Measurements from ENCODE around the gene CLASRP. TPM values are rescaled to one million over a fixed set of nuclear protein-coding genes. Genes with fewer than 3 reads are reported as not detected.
"Not testable (repeated sequence)": the region's sequence is repeated elsewhere in the genome, so short reads cannot be mapped to it uniquely, and the experiment has no call there.

Gene CLASRP
- total RNA-seq, 1 experiment from 2014 or later, result 79.9 TPM

DNA sequence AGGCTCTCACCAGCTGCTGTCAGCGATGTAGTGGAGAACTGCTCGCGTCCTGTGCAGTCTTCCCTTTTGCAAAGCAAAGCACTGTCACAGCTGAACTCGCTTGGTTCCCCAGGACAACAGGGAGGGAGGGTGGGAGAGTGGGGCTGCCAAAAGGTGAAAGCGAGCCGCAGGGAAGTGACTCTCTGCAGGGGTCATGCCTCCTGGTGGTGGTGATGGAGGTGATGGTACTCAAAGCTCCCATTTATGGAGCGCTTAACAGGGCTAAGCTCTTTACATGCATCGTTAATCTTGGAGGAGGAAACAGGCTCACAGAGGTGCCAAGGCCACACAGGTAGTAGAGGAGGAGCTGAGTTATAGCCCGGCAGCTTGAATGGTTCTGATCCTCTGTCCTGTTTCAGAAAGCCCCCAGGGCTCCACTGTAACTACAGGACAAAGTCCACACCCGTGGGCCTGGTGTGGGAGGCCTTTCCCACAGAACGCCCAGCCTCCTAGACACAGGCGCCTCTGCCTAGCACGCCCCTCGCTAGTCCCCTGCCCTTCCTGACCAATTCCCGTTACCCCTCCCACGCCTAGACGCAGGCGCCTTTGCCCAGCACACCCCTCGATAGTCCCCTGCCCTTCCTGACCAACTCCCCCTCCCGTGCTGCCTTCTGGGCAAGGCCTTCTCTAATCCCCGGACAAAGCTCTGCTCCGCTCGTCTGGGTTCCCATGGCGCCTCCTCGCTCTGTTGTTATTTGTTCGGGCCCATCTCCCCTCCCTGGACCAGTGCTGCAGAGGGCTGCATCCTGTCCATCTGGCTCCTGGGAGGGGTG, 64.9 kb downstream of the CLASRP start:
- Histone ChIP-seq H3K9ac (ENCODE audit: low read length) (no peak overlapping the region), H4K20me1 (ENCODE audit: insufficient read depth) (no peaks in the 10 kb centered on the region), H3K36me3 (ENCODE audit: control insufficient read depth in 1 of 2, insufficient read depth in 2 of 2, low read length in 2 of 2) (no peaks in the 10 kb centered on the region), H3K4me1 (ENCODE audit: control insufficient read depth in 1 of 2, insufficient read depth in 2 of 2, low read length in 2 of 2) (no peaks in the 10 kb centered on the region; a peak in 1 of 4 replicates), H3K27ac (ENCODE audit: low read depth, low read length) (no peak overlapping the region), H3K79me2 (ENCODE audit: insufficient read depth, low read length) (peaks cover 90% of the 10 kb centered on the region), H3K4me2 (ENCODE audit: low read length) (no peak overlapping the region), H3K4me3 (replicated peaks in 1 of 2; ENCODE audit: low read depth in 1 of 2, low read length in 2 of 2) (no peak overlapping the region), H3K9me3 (ENCODE audit: control insufficient read depth in 1 of 2, insufficient read depth in 1 of 2, low read depth in 1 of 2, low read length in 2 of 2) (no peaks in the 10 kb centered on the region), H2AFZ (ENCODE audit: low read depth, low read length, poor library complexity, severe bottlenecking) (no peak overlapping the region), H3K9me2 (ENCODE audit: insufficient read depth) (no peaks in the 10 kb centered on the region), H3K27me3 (ENCODE audit: insufficient read depth, low read length) (no peaks in the 10 kb centered on the region)
- intact Hi-C loops (cut with micrococcal nuclease), result no loop called here
- BruUV-seq (replicated peaks), result no TSS peak
- TF ChIP-seq ZNF274 (IDR thresholded peaks at IDR 0.05; ENCODE audit: low read depth, low read length) (no peak), EGR1 (IDR thresholded peaks at IDR 0.05; ENCODE audit: low read depth) (no peak)
- ATAC-seq (no peak), DNase-seq (ENCODE audit: low read depth, low spot score) (no peak)
- POLR2A ChIA-PET, result no interaction called here
- CTCF ChIA-PET, result no interaction called here
- RAD21 ChIA-PET (ENCODE audit: low non-redundant PET in 1 of 2, low total read pairs in 2 of 2, uncharacterized antibody in 2 of 2, unreplicated experiment in 2 of 2), result no interaction called here

GRCh38 chr19:45104658-45105349, 66.0 kb downstream of the CLASRP start:
- Histone ChIP-seq H3K4me2 (ENCODE audit: low read length) (no peak overlapping the region), H3K4me3 (replicated peaks in 1 of 2; ENCODE audit: low read depth in 1 of 2, low read length in 2 of 2) (no peak overlapping the region), H3K9me3 (ENCODE audit: control insufficient read depth in 1 of 2, insufficient read depth in 1 of 2, low read depth in 1 of 2, low read length in 2 of 2) (no peaks in the 10 kb centered on the region), H3K27ac (ENCODE audit: low read depth, low read length) (no peak overlapping the region), H3K9me2 (ENCODE audit: insufficient read depth) (no peaks in the 10 kb centered on the region), H3K36me3 (ENCODE audit: control insufficient read depth in 1 of 2, insufficient read depth in 2 of 2, low read length in 2 of 2) (no peaks in the 10 kb centered on the region), H3K9ac (ENCODE audit: low read length) (no peak overlapping the region), H3K27me3 (ENCODE audit: insufficient read depth, low read length) (no peaks in the 10 kb centered on the region), H3K4me1 (ENCODE audit: control insufficient read depth in 1 of 2, insufficient read depth in 2 of 2, low read length in 2 of 2) (no peaks in the 10 kb centered on the region; a peak in 1 of 4 replicates), H4K20me1 (ENCODE audit: insufficient read depth) (0 out of 2 replicates have a peak, but pooled peaks cover 4% of the 10 kb centered on the region), H2AFZ (ENCODE audit: low read depth, low read length, poor library complexity, severe bottlenecking) (no peak overlapping the region), H3K79me2 (ENCODE audit: insufficient read depth, low read length) (peaks cover 90% of the 10 kb centered on the region)
- DNase-seq (ENCODE audit: low read depth, low spot score), result no peak
- intact Hi-C loops (cut with micrococcal nuclease), result no loop called here
- TF ChIP-seq POLR2AphosphoS5 (IDR thresholded peaks at IDR 0.05; ENCODE audit: low read depth, low read length), result no peak
- TF ChIP-seq JUND (IDR thresholded peaks at IDR 0.05), result no peak
- TF ChIP-seq, protein P1, sequence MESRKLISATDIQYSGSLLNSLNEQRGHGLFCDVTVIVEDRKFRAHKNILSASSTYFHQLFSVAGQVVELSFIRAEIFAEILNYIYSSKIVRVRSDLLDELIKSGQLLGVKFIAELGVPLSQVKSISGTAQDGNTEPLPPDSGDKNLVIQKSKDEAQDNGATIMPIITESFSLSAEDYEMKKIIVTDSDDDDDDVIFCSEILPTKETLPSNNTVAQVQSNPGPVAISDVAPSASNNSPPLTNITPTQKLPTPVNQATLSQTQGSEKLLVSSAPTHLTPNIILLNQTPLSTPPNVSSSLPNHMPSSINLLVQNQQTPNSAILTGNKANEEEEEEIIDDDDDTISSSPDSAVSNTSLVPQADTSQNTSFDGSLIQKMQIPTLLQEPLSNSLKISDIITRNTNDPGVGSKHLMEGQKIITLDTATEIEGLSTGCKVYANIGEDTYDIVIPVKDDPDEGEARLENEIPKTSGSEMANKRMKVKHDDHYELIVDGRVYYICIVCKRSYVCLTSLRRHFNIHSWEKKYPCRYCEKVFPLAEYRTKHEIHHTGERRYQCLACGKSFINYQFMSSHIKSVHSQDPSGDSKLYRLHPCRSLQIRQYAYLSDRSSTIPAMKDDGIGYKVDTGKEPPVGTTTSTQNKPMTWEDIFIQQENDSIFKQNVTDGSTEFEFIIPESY (IDR thresholded peaks at IDR 0.05; ENCODE audit: extremely low read depth, insufficient replicate concordance, low read length), result no peak
- no peak for TF ChIP-seq POLR2A (IDR thresholded peaks at IDR 0.05; ENCODE audit: borderline replicate concordance, extremely low read depth, insufficient read depth, insufficient read length)
- ChIA-PET RAD21 (ENCODE audit: low non-redundant PET in 1 of 2, low total read pairs in 2 of 2, uncharacterized antibody in 2 of 2, unreplicated experiment in 2 of 2) (no interaction called here), CTCF (no interaction called here), POLR2A (no interaction called here)
- ATAC-seq, result no peak
- no TSS peak for BruUV-seq (replicated peaks)

- CTCF ChIA-PET; H3K4me2 ChIP-seq (ENCODE audit: low read length); H4K20me1 ChIP-seq (ENCODE audit: insufficient read depth); RAD21 ChIA-PET (ENCODE audit: low non-redundant PET in 1 of 2, low total read pairs in 2 of 2, uncharacterized antibody in 2 of 2, unreplicated experiment in 2 of 2); H3K9me2 ChIP-seq (ENCODE audit: insufficient read depth); intact Hi-C loops (cut with micrococcal nuclease); H3K36me3 ChIP-seq (ENCODE audit: control insufficient read depth in 1 of 2, insufficient read depth in 2 of 2, low read length in 2 of 2); H3K4me1 ChIP-seq (ENCODE audit: control insufficient read depth in 1 of 2, insufficient read depth in 2 of 2, low read length in 2 of 2); BruUV-seq (replicated peaks); POLR2A ChIA-PET; H3K27ac ChIP-seq (ENCODE audit: low read depth, low read length); H3K27me3 ChIP-seq (ENCODE audit: insufficient read depth, low read length); H3K9me3 ChIP-seq (ENCODE audit: control insufficient read depth in 1 of 2, insufficient read depth in 1 of 2, low read depth in 1 of 2, low read length in 2 of 2); DNase-seq (ENCODE audit: low read depth, low spot score); H3K9ac ChIP-seq (ENCODE audit: low read length); H2AFZ ChIP-seq (ENCODE audit: low read depth, low read length, poor library complexity, severe bottlenecking); H3K4me3 ChIP-seq (replicated peaks in 1 of 2; ENCODE audit: low read depth in 1 of 2, low read length in 2 of 2); ATAC-seq: not testable (repeated sequence)
- H3K79me2 ChIP-seq (ENCODE audit: insufficient read depth, low read length), result peaks cover 88% of the 10 kb centered on the region
Measured at GRCh38 chr19:45106363-45106762, 67.5 kb downstream of the CLASRP start.

All from HCT116 (cell line).